ENCODE measurements around the gene BUD23.

- TF ChIP-seq CTCF (IDR thresholded peaks at IDR 0.05) = no peak
- TF ChIP-seq POLR2A (IDR thresholded peaks at IDR 0.05) = no peak
- TF ChIP-seq EP300 (IDR thresholded peaks at IDR 0.05) = no peak
Observed at GRCh38 chr7:73702226-73702625, 18.8 kb downstream of the BUD23 start.

All from tibial nerve (tissue), 4 donors.